Naive thymus-derived CD8-positive, alpha-beta T cell (primary cell): ENCODE results near the gene CCDC172. TPM values are rescaled to one million over a fixed set of nuclear protein-coding genes. Genes with fewer than 3 reads are reported as not detected.

Experiments
- ATAC-seq, 2 donors: fragments of 150-1000 bp; cut with Tn5 transposase in 1 of 2; sonication (Bioruptor Pico), chemical (Tn5 transposase) in 1 of 2; 1 replicate in 1 of 2; 2 replicates in 1 of 2; pipeline ENCODE4 v1.10.0; 2021; ENCODE audit warnings: mild to moderate bottlenecking in 2 of 2, moderate library complexity in 2 of 2
- POLR2A ChIA-PET: fragments of 350-600 bp; sonication (Branson Sonifier 250); formaldehyde crosslinking; loops from one replicate; lab custom pipeline; 2021; ENCODE audit warnings: antibody characterized with exemption; lab: Charles Lee
- DNase-seq, 10 donors: peaks; one replicate each; pipeline versions ENCODE4 v3.0.0 to v3.0.0-alpha.2; 2020 to 2022
- H3K27ac Mint-ChIP-seq, 10 donors: one replicate each; pipeline ENCODE4 v1.8.0; 2020 to 2022; ENCODE audit warnings: mild to moderate bottlenecking in 10 of 10, mixed read lengths in 10 of 10, moderate library complexity in 4 of 10, inconsistent platforms in 1 of 10
- H3K27me3 Mint-ChIP-seq, 5 donors: one replicate each; pipeline ENCODE4 v1.8.0; 2021 to 2022; ENCODE audit warnings: mixed read lengths in 5 of 5
- H3K36me3 Mint-ChIP-seq, 3 donors: one replicate each; pipeline ENCODE4 v1.8.0; 2020 to 2022; ENCODE audit warnings: mixed read lengths in 3 of 3, mild to moderate bottlenecking in 2 of 3, inconsistent platforms in 1 of 3
- H3K4me1 Mint-ChIP-seq, 4 donors: one replicate each; pipeline ENCODE4 v1.8.0; 2021 to 2022; ENCODE audit warnings: mixed read lengths in 4 of 4
- H3K4me3 Mint-ChIP-seq, 10 donors: one replicate each; pipeline ENCODE4 v1.8.0; 2020 to 2022; ENCODE audit warnings: mild to moderate bottlenecking in 10 of 10, mixed read lengths in 10 of 10, moderate library complexity in 6 of 10, inconsistent platforms in 1 of 10
- H3K9me3 Mint-ChIP-seq, 9 donors: one replicate each; pipeline ENCODE4 v1.8.0; 2020 to 2022; ENCODE audit warnings: mixed read lengths in 9 of 9, mild to moderate bottlenecking in 3 of 9, inconsistent platforms in 1 of 9, moderate library complexity in 1 of 9
- polyA plus RNA-seq, 3 donors: library from polyadenylated mRNA; unstranded; fragments of 300-500 nt; fragmentation: Illumina TruSeq; gene quantifications; one replicate each; pipeline ENCODE4 v1.2.3, GENCODE V29; 2021
- total RNA-seq, 8 experiments: library from RNA in 2 of 8; stranded (reverse) in 2 of 8; gene quantifications; one replicate each; pipeline ENCODE4 v1.2.3 and lab custom pipeline; 2021 to 2026

The CCDC172 gene
- total and polyA plus RNA-seq, 5 experiments from 2014 or later = not detected

- Mint-ChIP-seq H3K27me3 (peaks cover 0 to 10% (median 3%) of the 10 kb centered on the region in 5 donors), H3K4me3 (no peak overlapping the region), H3K27ac (no peak overlapping the region), H3K36me3 (no peaks in the 10 kb centered on the region), H3K9me3 (peaks cover 0 to 8% (median 0%) of the 10 kb centered on the region in 9 donors), H3K4me1 (no peaks in the 10 kb centered on the region)
- no peak for ATAC-seq
- DNase-seq = no peak
- POLR2A ChIA-PET = no interaction called here
These were observed 17.4 kb upstream of the CCDC172 start for GRCh38 chr10:116306847-116307246.

GRCh38 chr10:116307455-116307854, 16.8 kb upstream of the CCDC172 start:
- Mint-ChIP-seq H3K27me3 (peaks cover 0 to 10% (median 3%) of the 10 kb centered on the region in 5 donors), H3K36me3 (no peaks in the 10 kb centered on the region), H3K4me3 (no peak overlapping the region), H3K27ac (no peak overlapping the region), H3K9me3 (peaks cover 0 to 8% (median 0%) of the 10 kb centered on the region in 9 donors), H3K4me1 (no peaks in the 10 kb centered on the region)
- ATAC-seq (no peak), DNase-seq (no peak)
- POLR2A ChIA-PET = no interaction called here

- POLR2A ChIA-PET = no interaction called here
- no peak overlapping the region for H3K4me3 Mint-ChIP-seq
- no peak overlapping the region for H3K27ac Mint-ChIP-seq
- no peak for ATAC-seq
- H3K27me3 Mint-ChIP-seq = peaks cover 0 to 10% (median 3%) of the 10 kb centered on the region in 5 donors
- H3K9me3 Mint-ChIP-seq = peaks cover 0 to 4% (median 0%) of the 10 kb centered on the region in 9 donors
- H3K4me1 Mint-ChIP-seq = no peaks in the 10 kb centered on the region
- DNase-seq = no peak
- H3K36me3 Mint-ChIP-seq = no peaks in the 10 kb centered on the region
These were observed 13.2 kb upstream of the CCDC172 start for GRCh38 chr10:116311016-116311415.

- no peak overlapping the region for H3K4me3 Mint-ChIP-seq
- H3K4me1 Mint-ChIP-seq = peaks cover 0 to 7% (median 5%) of the 10 kb centered on the region in 4 donors
- no peaks in the 10 kb centered on the region for H3K36me3 Mint-ChIP-seq
- peaks cover 0 to 10% (median 3%) of the 10 kb centered on the region in 5 donors for H3K27me3 Mint-ChIP-seq
- DNase-seq (no peak), ATAC-seq (no peak)
- H3K27ac Mint-ChIP-seq = peak overlapping the region in 1 of 10 donors; percentile 71
- peaks cover 0 to 4% (median 0%) of the 10 kb centered on the region in 9 donors for H3K9me3 Mint-ChIP-seq
- POLR2A ChIA-PET = no interaction called here
These were observed 12.3 kb upstream of the CCDC172 start for GRCh38 chr10:116311706-116312490.

- no peak overlapping the region for H3K27ac Mint-ChIP-seq
- POLR2A ChIA-PET = no interaction called here
- peaks cover 0 to 9% (median 5%) of the 10 kb centered on the region in 4 donors for H3K4me1 Mint-ChIP-seq
- H3K4me3 Mint-ChIP-seq = no peak overlapping the region
- ATAC-seq = no peak
- H3K27me3 Mint-ChIP-seq = peaks cover 0 to 10% (median 3%) of the 10 kb centered on the region in 5 donors
- no peak for DNase-seq
- H3K36me3 Mint-ChIP-seq = no peaks in the 10 kb centered on the region
- peaks cover 0 to 4% (median 0%) of the 10 kb centered on the region in 9 donors for H3K9me3 Mint-ChIP-seq
These were observed 11.7 kb upstream of the CCDC172 start for GRCh38 chr10:116312548-116312947.

GRCh38 chr10:116316503-116316902, 7.7 kb upstream of the CCDC172 start:
- DNase-seq (no peak), ATAC-seq (no peak)
- Mint-ChIP-seq H3K27me3 (peaks cover 0 to 2% (median 0%) of the 10 kb centered on the region in 5 donors), H3K36me3 (no peaks in the 10 kb centered on the region), H3K4me1 (peaks cover 0 to 9% (median 5%) of the 10 kb centered on the region in 4 donors), H3K9me3 (peaks cover 0 to 2% (median 0%) of the 10 kb centered on the region in 9 donors), H3K4me3 (peak overlapping the region in 2 of 10 donors; percentile 16 to 47), H3K27ac (peak overlapping the region in 1 of 10 donors; percentile 22)
- POLR2A ChIA-PET = no interaction called here

- Mint-ChIP-seq H3K9me3 (peaks cover 0 to under 1% (median 0%) of the 10 kb centered on the region in 9 donors), H3K36me3 (no peaks in the 10 kb centered on the region), H3K4me3 (no peak overlapping the region), H3K27me3 (peaks cover 0 to 25% (median 6%) of the 10 kb centered on the region in 5 donors), H3K4me1 (no peaks in the 10 kb centered on the region), H3K27ac (peak overlapping the region in 1 of 10 donors; percentile 13)
- DNase-seq (no peak), ATAC-seq (no peak)
- POLR2A ChIA-PET = no interaction called here
These were observed 845 bp downstream of the CCDC172 start for GRCh38 chr10:116324951-116325635.

GRCh38 chr10:116325987-116326386, 1.7 kb downstream of the CCDC172 start:
- POLR2A ChIA-PET = no interaction called here
- no peaks in the 10 kb centered on the region for H3K36me3 Mint-ChIP-seq
- ATAC-seq = no peak

GRCh38 chr10:116329153-116329552, 4.9 kb downstream of the CCDC172 start:
- no peaks in the 10 kb centered on the region for H3K4me1 Mint-ChIP-seq
- H3K27ac Mint-ChIP-seq = no peak overlapping the region
- POLR2A ChIA-PET = no interaction called here
- DNase-seq (no peak), ATAC-seq (no peak)
- H3K9me3 Mint-ChIP-seq = peaks cover 0 to 2% (median 0%) of the 10 kb centered on the region in 9 donors
- peaks cover 0 to 22% (median 5%) of the 10 kb centered on the region in 5 donors for H3K27me3 Mint-ChIP-seq
- H3K36me3 Mint-ChIP-seq = no peaks in the 10 kb centered on the region
- no peak overlapping the region for H3K4me3 Mint-ChIP-seq

More at GRCh38 chr10:116325987-116326386, 1.7 kb downstream of the CCDC172 start:
- Mint-ChIP-seq H3K27me3 (peaks cover 0 to 25% (median 6%) of the 10 kb centered on the region in 5 donors), H3K4me3 (no peak overlapping the region), H3K27ac (no peak overlapping the region), H3K4me1 (no peaks in the 10 kb centered on the region), H3K9me3 (peaks cover 0 to 2% (median 0%) of the 10 kb centered on the region in 9 donors)
- DNase-seq = no peak

- POLR2A ChIA-PET = no interaction called here
- no peak for ATAC-seq
These were observed 7.6 kb downstream of the CCDC172 start for GRCh38 chr10:116331815-116332214.

GRCh38 chr10:116336866-116337265, 12.6 kb downstream of the CCDC172 start:
- Mint-ChIP-seq H3K27me3 (peaks cover 0 to 12% (median 0%) of the 10 kb centered on the region in 5 donors), H3K9me3 (no peaks in the 10 kb centered on the region), H3K4me1 (no peaks in the 10 kb centered on the region), H3K36me3 (no peaks in the 10 kb centered on the region), H3K4me3 (no peak overlapping the region), H3K27ac (no peak overlapping the region)
- DNase-seq (no peak), ATAC-seq (no peak)
- POLR2A ChIA-PET = no interaction called here

More at GRCh38 chr10:116331815-116332214, 7.6 kb downstream of the CCDC172 start:
- Mint-ChIP-seq H3K27me3 (peaks cover 0 to 1% (median 0%) of the 10 kb centered on the region in 5 donors), H3K9me3 (peaks cover 0 to 2% (median 0%) of the 10 kb centered on the region in 9 donors), H3K4me3 (no peak overlapping the region), H3K36me3 (no peaks in the 10 kb centered on the region), H3K27ac (no peak overlapping the region), H3K4me1 (no peaks in the 10 kb centered on the region)
- DNase-seq = no peak

- Mint-ChIP-seq H3K4me1 (no peaks in the 10 kb centered on the region), H3K4me3 (no peak overlapping the region), H3K27me3 (peaks cover 3 to 20% (median 10%) of the 10 kb centered on the region in 5 donors), H3K9me3 (peaks cover 0 to 23% (median 15%) of the 10 kb centered on the region in 9 donors), H3K27ac (no peak overlapping the region), H3K36me3 (peaks cover 0 to 7% (median 0%) of the 10 kb centered on the region in 3 donors)
- no peak for DNase-seq
- POLR2A ChIA-PET = no interaction called here
- ATAC-seq = no peak
These were observed 27.9 kb downstream of the CCDC172 start for GRCh38 chr10:116352125-116352524.

GRCh38 chr10:116353817-116354216, 29.6 kb downstream of the CCDC172 start:
- ATAC-seq (no peak), DNase-seq (no peak)
- H3K4me3 Mint-ChIP-seq = no peak overlapping the region
- H3K27me3 Mint-ChIP-seq = peaks cover 3 to 18% (median 10%) of the 10 kb centered on the region in 5 donors
- no peak overlapping the region for H3K27ac Mint-ChIP-seq
- POLR2A ChIA-PET = no interaction called here
- peaks cover 0 to 7% (median 0%) of the 10 kb centered on the region in 3 donors for H3K36me3 Mint-ChIP-seq
- H3K4me1 Mint-ChIP-seq = no peaks in the 10 kb centered on the region
- H3K9me3 Mint-ChIP-seq = peaks cover 0 to 23% (median 14%) of the 10 kb centered on the region in 9 donors
